Fibroblast of upper back skin (primary cell): ENCODE measurements around the gene IL12B.
"Not testable (repeated sequence)": the region's sequence is repeated elsewhere in the genome, so short reads cannot be mapped to it uniquely, and the experiment has no call there.

Experiments
- DNase-seq: peaks from one replicate; pipeline ENCODE4 v3.0.0-alpha.2; 2013

Gene IL12B

GRCh38 chr5:159332800-159333544, 2.7 kb upstream of the IL12B start:
- no peak for DNase-seq

DNA sequence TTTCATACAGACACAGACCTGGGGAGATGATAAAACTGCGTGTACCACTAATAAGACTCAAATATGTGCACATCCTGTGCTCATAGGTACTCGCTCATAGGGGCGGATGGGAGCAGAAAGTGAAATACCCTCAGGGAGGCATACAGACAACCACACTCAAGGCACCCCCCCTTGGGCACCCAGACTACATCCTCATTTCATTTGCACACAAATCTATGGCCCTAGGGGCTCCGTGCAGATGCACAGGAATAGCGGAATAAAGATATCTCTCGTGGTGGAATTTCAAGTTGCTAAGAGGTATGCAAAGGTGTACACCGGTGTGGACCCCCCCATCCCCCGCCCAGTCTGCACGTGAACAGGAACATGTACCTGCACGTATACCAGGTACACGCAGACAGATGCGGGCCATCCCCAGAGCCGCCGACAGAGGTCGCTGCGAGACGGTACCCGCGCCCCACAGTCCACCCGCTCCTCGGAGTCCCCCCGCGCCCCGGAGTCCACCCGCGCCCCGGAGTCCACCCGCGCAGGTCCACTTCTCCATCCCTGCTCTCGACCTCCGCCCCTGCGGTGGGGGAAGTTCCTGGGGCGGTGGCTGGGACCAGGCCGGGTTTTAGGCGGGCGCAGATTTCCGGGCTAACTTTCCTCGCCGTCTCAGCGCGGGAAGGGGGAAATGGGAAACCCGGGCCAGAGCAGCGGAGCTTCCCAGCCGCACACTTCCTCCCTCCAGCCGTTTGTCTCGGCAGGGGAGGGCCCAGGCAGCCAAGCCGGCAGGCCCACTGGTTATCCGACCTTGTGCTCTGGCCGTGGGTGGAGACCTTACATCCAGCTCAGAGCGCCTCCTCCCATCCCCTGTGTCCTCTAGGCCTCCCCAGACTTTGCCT, 1.0 kb upstream of the IL12B start:
- no peak for DNase-seq

GRCh38 chr5:159324986-159325385, 5.3 kb downstream of the IL12B start:
- peak; percentile 35 for DNase-seq

DNA sequence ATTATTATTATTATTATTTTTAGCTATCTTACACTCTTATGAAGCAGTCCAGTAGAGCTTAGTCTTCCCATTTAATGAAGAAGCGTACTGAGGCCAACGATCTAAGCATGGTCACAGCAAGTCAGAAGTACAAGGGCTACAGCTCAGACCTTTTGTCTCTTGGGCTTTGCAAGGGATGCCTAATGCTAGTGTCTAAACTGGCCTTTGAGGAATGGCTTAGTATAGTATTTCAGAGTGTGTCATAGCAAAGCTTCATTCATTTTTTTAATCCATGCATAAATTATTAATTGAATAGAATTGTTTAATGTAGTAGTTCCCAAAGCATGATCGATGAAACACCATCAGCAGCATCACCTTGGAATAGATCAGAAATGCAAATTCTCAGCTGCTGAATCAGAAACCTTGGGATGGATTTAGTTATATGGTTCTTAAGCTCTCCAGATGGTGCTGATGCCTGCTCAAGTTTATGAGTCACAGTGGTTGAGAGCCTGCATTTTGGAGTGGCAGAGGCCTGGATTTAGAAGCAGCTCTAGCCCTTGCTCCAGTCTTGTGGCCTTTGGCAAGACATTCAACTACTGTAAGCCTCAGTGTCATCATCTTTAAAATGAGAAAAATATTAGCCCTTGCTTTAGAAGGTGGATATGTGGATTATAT, 6.1 kb downstream of the IL12B start:
- peak; percentile 95 for DNase-seq

- no peak for DNase-seq
These were observed 8.1 kb downstream of the IL12B start for GRCh38 chr5:159322180-159322579.

- no peak for DNase-seq
These were observed 10.5 kb downstream of the IL12B start for GRCh38 chr5:159319832-159320231.

DNA sequence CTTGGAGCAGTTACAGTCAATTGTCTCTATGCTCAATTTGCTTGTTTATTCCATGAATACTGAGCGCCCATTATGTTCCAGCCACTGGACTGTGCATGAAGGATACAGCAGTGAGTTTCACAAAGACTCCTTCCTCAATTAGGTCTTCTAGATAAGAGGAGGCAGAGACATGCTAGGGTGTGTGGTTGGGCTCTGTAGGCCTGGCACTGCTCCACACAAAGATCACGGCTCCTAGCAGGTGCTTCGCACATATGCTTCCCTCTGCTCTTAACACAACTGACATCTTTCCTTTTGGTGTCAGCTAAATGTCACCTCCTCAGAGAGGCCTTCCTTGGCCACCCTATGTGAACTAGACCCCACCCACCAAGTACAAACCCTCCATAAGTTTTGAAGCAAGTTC, 10.9 kb downstream of the IL12B start:
- no peak for DNase-seq

DNA sequence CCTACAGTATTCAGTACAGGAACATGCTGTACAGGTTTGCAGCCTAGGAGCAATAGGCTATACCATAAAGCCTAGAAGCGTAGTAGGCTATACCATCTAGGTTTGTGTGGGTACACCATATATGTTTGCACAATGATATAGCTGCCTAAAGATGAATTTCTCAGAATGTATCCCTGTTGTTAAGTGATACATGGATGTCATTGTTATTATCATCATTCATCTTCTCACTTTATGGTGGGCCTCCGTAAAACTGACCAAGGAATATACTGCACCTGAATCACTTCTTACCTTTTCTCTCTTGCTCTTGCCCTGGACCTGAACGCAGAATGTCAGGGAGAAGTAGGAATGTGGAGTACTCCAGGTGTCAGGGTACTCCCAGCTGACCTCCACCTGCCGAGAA, 11.8 kb downstream of the IL12B start:
- no peak for DNase-seq

DNA sequence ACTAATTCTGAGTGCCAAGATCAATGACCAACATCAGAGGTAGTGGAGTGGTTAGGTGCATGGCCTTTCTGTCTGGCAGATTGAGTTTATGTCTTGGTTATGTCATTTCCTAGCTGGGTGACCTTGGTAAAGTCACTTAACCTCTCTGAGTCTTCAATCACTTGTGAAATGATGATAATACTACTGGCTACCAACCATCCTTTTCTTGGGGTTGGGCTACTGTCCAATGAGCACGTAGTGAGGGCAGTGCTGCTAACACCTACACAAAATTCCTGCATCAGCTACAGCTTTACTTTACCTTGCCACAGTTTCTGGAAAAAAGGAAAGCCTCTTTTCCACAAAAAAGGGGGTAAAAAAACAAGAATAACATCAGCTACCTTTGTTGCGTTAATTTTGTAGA, 12.4 kb downstream of the IL12B start:
- DNase-seq = no peak

DNA sequence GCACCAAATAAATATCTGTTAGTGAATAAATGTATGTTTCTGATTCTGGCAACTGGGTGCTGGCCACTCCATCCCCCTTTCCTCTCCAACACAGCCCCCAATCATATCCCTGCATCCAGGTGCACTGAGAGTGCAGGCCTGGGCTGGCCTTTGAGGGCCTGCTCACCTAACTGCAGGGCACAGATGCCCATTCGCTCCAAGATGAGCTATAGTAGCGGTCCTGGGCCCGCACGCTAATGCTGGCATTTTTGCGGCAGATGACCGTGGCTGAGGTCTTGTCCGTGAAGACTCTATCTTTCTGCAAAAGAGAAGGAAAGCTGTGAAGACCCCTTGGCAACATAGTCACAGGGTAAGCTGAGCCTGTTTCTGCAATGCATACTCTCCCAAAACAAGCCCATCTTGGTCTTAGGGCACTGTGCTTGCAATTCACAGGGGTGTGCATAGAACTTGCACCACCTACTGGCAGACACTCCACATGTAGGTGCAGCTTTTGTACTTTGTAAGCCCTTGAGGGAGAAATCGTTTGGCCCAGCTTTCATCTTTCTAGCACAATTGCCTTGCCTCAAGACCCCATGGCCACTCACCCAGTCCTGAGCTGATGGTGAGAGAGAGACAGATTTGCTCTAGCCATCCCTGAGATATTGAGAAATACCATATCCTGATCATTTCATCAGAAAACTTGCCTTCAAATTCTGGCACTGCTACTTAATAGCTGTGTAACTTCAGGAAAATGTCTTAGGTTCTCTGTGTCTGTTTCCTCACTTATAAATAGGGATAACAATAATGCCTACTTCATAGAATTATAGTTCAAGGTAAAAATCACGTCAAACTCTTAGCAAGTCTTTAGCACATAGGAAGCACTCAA, 13.5 kb downstream of the IL12B start:
- peak; percentile 58 for DNase-seq

- no peak for DNase-seq
These were observed 17.1 kb downstream of the IL12B start for GRCh38 chr5:159313197-159313596.

GRCh38 chr5:159311063-159311462, 19.2 kb downstream of the IL12B start:
- DNase-seq = no peak

- peak; percentile 24 for DNase-seq
These were observed 19.8 kb downstream of the IL12B start for GRCh38 chr5:159310511-159310910.

GRCh38 chr5:159309689-159310433, 20.4 kb downstream of the IL12B start:
- DNase-seq = no peak

GRCh38 chr5:159304961-159305595, 25.2 kb downstream of the IL12B start:
- no peak for DNase-seq

DNA sequence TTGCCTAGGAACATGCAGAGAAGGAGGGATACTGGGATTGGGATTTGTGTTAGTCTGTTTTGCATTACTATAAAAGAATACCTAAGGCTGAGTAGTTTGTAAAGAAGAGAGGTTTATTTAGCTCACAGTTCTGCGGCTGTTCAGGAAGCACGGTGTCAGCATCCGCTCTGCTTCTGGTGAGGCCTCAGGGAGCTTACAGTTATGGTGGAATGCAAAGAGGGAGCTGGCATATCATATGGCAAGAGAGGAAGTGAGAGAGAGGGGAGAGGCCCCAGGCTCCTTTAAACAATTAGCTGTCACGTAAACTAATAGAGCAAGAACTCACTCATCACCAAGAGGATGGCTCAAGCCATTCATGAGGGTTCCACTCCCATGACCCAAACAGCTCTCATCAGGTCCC, 27.0 kb downstream of the IL12B start:
- DNase-seq = no peak

DNA sequence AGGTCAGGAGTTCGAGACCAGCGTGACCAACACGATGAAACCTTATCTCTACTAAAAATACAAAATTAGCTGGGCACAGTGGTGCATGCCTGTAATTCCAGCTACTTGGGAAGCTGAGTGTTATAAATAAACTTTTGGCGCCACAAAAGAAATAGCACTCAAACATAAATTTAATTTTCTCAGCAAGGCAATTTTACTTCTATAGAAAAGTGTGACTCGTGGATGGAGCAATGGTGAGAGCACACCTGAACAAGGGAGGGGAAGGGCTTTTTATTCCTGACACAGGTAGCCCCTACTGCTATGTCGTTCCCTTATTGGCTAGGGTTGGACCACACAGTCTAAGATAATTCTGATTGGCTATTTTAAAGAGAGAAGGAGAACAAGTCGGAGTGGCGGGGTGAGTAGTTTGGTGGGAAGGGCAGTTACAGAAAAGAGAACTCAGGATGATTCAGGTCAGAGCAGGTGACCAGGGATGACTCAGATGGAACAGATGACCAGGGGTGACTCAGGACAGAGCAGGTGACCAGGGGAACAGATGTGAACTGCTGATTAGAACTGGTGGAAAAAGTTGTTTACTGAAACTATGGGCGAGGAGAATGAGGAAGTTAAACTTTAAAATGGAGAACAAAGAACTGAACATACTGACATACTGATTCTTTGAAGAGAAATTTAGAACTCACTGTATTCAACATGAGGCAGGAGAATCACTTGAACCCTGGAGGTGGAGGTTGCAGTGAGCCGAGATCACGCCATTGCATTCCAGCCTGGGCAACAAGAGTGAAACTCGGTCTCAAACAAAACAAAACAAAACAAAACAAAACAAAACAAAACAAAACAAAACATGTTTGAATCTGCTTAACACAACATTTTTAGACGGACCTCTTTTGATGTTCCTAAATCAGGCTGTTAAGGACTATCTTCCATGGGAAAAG, 28.1 kb downstream of the IL12B start:
- not testable (repeated sequence) for DNase-seq

DNA sequence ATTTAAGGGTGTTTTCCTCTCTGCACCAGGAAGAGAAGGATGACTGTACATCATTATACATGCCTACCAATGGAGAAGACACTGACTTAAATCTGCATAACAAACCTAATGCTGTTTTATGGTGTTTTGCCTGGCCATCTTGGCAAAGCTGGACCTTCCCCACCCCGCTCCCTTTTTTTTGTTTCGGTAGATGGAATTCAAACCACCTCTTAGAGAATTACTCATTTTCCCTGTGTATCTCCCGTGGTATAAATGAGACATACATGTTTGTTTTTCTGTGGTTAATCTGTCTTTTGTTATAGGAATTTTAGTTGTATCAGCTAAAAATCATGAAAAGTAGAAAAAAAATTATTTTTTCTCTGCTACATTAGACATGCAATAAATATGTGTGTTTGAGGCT, 28.8 kb downstream of the IL12B start:
- DNase-seq = peak; percentile 17

DNA sequence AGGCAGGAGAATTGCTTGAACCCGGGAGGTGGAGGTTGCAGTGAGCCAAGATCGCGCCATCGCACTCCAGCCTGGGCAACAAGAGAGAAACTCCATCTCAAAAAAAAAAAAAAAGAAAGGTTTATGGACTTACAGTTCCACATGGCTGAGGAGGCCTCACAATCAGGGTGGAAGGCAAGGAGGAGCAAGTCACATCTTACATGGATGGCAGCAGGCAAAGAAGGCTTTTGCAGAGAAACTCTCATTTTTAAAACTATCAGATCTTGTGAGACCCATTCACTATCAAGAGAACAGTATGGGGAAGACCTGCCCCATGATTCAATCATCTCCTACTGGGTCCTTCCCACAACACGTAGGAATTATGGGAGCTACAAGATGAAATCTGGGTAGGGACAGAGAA, 33.0 kb downstream of the IL12B start:
- not testable (repeated sequence) for DNase-seq

DNA sequence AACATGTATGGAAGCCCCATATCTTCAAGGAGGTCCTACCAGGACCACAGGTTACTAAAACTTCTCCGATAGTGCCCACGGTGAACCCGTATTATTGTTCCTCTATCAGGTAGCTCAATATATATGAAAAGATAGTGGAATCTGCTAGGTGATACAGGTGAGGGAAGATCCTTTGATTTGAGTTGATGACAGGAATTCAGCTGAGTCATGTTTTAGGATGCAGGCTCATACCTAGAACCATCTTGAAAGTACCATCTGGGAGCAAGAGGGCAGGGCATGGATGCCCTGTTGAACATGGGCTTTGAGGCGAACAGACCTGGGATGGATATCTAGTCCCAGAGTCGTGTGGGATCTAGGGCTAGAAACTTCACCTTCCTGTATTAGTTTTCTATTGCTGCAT, 35.4 kb downstream of the IL12B start:
- no peak for DNase-seq
